A549 treated with GW870086 at 1 μM for 4 hours (cell line): Measurements from ENCODE around the gene CXCR1. TPM values are rescaled to one million over a fixed set of nuclear protein-coding genes. Genes with fewer than 3 reads are reported as not detected.

Experiments used
- total RNA-seq: library from RNA; stranded (reverse); fragments of 200-300 nt; extraction: Qiagen RNA extraction; gene quantifications from 5 replicates; pipeline ENCODE4 v1.2.3, GENCODE V29; 2022; ENCODE audit warnings: low read depth

CXCR1 gene
- not detected in 5 replicates for total RNA-seq

GRCh38 chr2:218166791-218167190 is at the start of gene CXCR1:
CXCR1 (minus strand) TSS chr2:218166962; CDS start chr2:218165211, 1,751 bp downstream.

GRCh38 chr2:218125626-218126080 is 41.1 kb downstream of the CXCR1 start, which contains the start of gene CXCR2:
CXCR2 (plus strand) TSS chr2:218126028; CDS start chr2:218134802, 8,774 bp downstream.

Other genes with a start within 250 kb of the CXCR1 start
- gene TNS1, start 164.0 kb downstream of the CXCR1 start, total RNA-seq = 12.4 to 26.9 TPM (median 19.2 TPM) in 5 replicates
- gene RUFY4, start 97.7 kb downstream of the CXCR1 start, total RNA-seq = 0.23 TPM in 1 of 5 replicates, not detected in the others
- gene CXCR2, start 40.9 kb downstream of the CXCR1 start, total RNA-seq = not detected in 5 replicates
- gene ARPC2, start 50.2 kb upstream of the CXCR1 start, total RNA-seq = 280 to 308 TPM (median 303 TPM) in 5 replicates
- 0.19 to 0.42 TPM (median 0.23 TPM) in 5 replicates for gene GPBAR1, start 94.1 kb upstream of the CXCR1 start, total RNA-seq
- 124 to 170 TPM (median 127 TPM) in 5 replicates for gene AAMP, start 103.2 kb upstream of the CXCR1 start, total RNA-seq
- gene PNKD, start 103.6 kb upstream of the CXCR1 start, total RNA-seq = 65.3 to 73.6 TPM (median 72.8 TPM) in 5 replicates
- gene TMBIM1, start 125.5 kb upstream of the CXCR1 start, total RNA-seq = 132 to 147 TPM (median 139 TPM) in 5 replicates
- gene CATIP, start 189.9 kb upstream of the CXCR1 start, total RNA-seq = not detected in 5 replicates
- 0.10 to 0.26 TPM (median 0.19 TPM) in 5 replicates for gene SLC11A1, start 215.3 kb upstream of the CXCR1 start, total RNA-seq
- gene CTDSP1, start 232.9 kb upstream of the CXCR1 start, total RNA-seq = 54.7 to 75.2 TPM (median 72.4 TPM) in 5 replicates